ENCODE results near the gene TRIM41.

TRIM41 gene

DNA sequence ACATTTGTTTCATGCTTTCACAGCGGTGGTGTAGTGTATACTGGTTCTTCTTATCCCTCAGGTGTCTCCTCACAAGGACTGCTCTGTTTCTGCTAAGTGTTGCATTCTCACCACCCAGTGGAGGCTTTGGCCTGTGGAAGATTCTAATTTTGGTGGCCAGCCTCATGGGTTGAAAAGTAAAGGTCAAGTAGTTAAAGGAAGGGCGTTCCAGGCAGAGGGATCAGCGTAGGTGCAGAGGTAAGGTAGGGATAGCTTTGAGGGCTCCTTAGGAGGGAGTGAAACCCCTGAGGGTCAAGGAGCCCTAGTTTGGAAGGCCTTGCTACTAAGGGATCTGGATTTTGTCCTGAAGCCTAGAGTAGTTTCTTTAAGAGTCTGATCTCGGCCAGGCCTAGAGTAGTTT is 25.2 kb downstream of the TRIM41 start:
- ATAC-seq: no peak

DNA sequence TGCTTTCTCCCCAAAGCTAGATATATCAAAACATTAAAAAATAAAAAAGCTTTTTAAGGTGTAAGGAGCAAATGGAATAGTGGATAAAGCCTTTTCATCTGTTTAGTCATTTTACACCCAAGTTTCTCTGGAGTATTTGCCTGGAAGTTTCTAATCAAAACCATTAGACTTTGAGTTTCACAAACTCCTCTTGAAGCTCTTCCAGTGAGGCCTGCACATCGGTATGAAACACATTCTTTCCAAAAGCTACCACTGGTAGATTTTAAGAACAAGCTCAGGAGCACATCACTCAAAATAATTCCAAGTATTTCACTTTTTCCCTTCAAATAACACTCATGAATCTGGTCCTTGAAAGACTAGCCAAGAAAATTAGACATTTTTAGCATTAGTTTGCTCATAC is 32.2 kb downstream of the TRIM41 start:
- no peak for TF ChIP-seq GLIS3 (CRISPR knock-in tag; IDR thresholded peaks at IDR 0.05)
- TF ChIP-seq PPARA (CRISPR knock-in tag; IDR thresholded peaks at IDR 0.05; ENCODE audit: borderline replicate concordance): no peak
- no peak for TF ChIP-seq ESRRG (CRISPR knock-in tag; IDR thresholded peaks at IDR 0.05)
- TF ChIP-seq, protein P1, sequence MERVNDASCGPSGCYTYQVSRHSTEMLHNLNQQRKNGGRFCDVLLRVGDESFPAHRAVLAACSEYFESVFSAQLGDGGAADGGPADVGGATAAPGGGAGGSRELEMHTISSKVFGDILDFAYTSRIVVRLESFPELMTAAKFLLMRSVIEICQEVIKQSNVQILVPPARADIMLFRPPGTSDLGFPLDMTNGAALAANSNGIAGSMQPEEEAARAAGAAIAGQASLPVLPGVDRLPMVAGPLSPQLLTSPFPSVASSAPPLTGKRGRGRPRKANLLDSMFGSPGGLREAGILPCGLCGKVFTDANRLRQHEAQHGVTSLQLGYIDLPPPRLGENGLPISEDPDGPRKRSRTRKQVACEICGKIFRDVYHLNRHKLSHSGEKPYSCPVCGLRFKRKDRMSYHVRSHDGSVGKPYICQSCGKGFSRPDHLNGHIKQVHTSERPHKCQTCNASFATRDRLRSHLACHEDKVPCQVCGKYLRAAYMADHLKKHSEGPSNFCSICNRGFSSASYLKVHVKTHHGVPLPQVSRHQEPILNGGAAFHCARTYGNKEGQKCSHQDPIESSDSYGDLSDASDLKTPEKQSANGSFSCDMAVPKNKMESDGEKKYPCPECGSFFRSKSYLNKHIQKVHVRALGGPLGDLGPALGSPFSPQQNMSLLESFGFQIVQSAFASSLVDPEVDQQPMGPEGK (CRISPR knock-in tag; IDR thresholded peaks at IDR 0.05; ENCODE audit: borderline replicate concordance): no peak
- ATAC-seq: no peak

More for the DNA sequence above, 25.2 kb downstream of the TRIM41 start:
- no peak for TF ChIP-seq RARB (CRISPR knock-in tag; IDR thresholded peaks at IDR 0.05)
- TF ChIP-seq ESRRG (CRISPR knock-in tag; IDR thresholded peaks at IDR 0.05): no peak
- no peak for TF ChIP-seq SNAI2 (CRISPR knock-in tag; IDR thresholded peaks at IDR 0.05)
- no peak for TF ChIP-seq ARNTL (CRISPR knock-in tag; IDR thresholded peaks at IDR 0.05; ENCODE audit: borderline replicate concordance, low read depth)
- TF ChIP-seq, protein P2, sequence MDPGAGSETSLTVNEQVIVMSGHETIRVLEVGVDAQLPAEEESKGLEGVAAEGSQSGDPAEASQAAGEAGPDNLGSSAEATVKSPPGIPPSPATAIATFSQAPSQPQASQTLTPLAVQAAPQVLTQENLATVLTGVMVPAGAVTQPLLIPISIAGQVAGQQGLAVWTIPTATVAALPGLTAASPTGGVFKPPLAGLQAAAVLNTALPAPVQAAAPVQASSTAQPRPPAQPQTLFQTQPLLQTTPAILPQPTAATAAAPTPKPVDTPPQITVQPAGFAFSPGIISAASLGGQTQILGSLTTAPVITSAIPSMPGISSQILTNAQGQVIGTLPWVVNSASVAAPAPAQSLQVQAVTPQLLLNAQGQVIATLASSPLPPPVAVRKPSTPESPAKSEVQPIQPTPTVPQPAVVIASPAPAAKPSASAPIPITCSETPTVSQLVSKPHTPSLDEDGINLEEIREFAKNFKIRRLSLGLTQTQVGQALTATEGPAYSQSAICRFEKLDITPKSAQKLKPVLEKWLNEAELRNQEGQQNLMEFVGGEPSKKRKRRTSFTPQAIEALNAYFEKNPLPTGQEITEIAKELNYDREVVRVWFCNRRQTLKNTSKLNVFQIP (CRISPR knock-in tag; IDR thresholded peaks at IDR 0.05; ENCODE audit: borderline replicate concordance, low read depth): no peak
- no peak for TF ChIP-seq ZNF8 (CRISPR knock-in tag; IDR thresholded peaks at IDR 0.05)
- no peak for TF ChIP-seq ZNF70 (CRISPR knock-in tag; IDR thresholded peaks at IDR 0.05)
- no peak for TF ChIP-seq ISL1 (CRISPR knock-in tag; IDR thresholded peaks at IDR 0.05)
- TF ChIP-seq, protein P3, sequence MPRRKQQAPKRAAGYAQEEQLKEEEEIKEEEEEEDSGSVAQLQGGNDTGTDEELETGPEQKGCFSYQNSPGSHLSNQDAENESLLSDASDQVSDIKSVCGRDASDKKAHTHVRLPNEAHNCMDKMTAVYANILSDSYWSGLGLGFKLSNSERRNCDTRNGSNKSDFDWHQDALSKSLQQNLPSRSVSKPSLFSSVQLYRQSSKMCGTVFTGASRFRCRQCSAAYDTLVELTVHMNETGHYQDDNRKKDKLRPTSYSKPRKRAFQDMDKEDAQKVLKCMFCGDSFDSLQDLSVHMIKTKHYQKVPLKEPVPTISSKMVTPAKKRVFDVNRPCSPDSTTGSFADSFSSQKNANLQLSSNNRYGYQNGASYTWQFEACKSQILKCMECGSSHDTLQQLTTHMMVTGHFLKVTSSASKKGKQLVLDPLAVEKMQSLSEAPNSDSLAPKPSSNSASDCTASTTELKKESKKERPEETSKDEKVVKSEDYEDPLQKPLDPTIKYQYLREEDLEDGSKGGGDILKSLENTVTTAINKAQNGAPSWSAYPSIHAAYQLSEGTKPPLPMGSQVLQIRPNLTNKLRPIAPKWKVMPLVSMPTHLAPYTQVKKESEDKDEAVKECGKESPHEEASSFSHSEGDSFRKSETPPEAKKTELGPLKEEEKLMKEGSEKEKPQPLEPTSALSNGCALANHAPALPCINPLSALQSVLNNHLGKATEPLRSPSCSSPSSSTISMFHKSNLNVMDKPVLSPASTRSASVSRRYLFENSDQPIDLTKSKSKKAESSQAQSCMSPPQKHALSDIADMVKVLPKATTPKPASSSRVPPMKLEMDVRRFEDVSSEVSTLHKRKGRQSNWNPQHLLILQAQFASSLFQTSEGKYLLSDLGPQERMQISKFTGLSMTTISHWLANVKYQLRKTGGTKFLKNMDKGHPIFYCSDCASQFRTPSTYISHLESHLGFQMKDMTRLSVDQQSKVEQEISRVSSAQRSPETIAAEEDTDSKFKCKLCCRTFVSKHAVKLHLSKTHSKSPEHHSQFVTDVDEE (CRISPR knock-in tag; IDR thresholded peaks at IDR 0.05): no peak
- TF ChIP-seq TCF4 (CRISPR knock-in tag; IDR thresholded peaks at IDR 0.05; ENCODE audit: borderline replicate concordance): no peak
- TF ChIP-seq, protein P4, sequence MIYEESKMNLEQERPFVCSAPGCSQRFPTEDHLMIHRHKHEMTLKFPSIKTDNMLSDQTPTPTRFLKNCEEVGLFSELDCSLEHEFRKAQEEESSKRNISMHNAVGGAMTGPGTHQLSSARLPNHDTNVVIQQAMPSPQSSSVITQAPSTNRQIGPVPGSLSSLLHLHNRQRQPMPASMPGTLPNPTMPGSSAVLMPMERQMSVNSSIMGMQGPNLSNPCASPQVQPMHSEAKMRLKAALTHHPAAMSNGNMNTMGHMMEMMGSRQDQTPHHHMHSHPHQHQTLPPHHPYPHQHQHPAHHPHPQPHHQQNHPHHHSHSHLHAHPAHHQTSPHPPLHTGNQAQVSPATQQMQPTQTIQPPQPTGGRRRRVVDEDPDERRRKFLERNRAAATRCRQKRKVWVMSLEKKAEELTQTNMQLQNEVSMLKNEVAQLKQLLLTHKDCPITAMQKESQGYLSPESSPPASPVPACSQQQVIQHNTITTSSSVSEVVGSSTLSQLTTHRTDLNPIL (CRISPR knock-in tag; IDR thresholded peaks at IDR 0.05; ENCODE audit: low read depth): no peak
- TF ChIP-seq, protein P1 (CRISPR knock-in tag; IDR thresholded peaks at IDR 0.05; ENCODE audit: borderline replicate concordance): no peak
- TF ChIP-seq, protein P5, sequence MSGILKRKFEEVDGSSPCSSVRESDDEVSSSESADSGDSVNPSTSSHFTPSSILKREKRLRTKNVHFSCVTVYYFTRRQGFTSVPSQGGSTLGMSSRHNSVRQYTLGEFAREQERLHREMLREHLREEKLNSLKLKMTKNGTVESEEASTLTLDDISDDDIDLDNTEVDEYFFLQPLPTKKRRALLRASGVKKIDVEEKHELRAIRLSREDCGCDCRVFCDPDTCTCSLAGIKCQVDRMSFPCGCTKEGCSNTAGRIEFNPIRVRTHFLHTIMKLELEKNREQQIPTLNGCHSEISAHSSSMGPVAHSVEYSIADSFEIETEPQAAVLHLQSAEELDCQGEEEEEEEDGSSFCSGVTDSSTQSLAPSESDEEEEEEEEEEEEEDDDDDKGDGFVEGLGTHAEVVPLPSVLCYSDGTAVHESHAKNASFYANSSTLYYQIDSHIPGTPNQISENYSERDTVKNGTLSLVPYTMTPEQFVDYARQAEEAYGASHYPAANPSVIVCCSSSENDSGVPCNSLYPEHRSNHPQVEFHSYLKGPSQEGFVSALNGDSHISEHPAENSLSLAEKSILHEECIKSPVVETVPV (CRISPR knock-in tag; IDR thresholded peaks at IDR 0.05): no peak
- TF ChIP-seq CSDC2 (CRISPR knock-in tag; IDR thresholded peaks at IDR 0.05): no peak

DNA sequence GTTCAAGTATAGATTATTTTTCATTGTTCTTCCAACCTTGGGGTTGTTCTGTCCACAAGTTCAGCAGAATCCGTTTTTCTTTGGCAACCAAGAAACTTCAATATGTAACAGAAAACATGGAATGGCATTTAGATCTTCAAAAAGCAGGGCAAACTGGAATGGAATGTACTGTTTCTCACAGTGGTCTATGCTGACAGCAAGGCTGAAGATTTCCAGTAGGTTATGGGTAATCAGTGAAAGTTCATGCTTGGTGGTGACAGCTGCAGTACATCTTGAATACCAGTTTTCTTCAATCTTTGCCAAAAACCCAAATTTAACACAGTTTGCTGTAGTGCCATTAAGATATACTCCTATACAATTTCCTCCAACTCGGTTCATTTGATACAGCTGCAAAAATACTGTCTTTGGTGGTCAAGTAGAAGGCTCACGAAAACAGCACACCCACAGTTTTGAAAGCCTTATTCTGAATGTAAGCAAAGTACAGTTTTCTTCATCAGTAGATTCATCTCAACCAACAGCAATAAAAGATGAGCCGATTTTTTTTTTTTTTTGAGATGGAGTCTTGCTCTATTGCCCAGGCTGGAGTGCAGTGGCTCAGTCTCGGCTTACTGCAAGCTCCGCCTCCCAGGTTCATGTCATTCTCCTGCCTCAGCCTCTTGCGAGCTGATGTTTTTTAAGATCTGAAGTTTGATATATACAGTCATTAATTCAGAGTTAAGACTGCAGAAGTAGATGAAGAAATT is 32.9 kb downstream of the TRIM41 start:
- ATAC-seq: no peak
- TF ChIP-seq ZFP30 (CRISPR knock-in tag; IDR thresholded peaks at IDR 0.05) (no peak), ZNF70 (CRISPR knock-in tag; IDR thresholded peaks at IDR 0.05) (no peak), TOX (CRISPR knock-in tag; IDR thresholded peaks at IDR 0.05; ENCODE audit: borderline replicate concordance) (no peak), ZC3H10 (CRISPR knock-in tag; IDR thresholded peaks at IDR 0.05) (no peak), BACH2 (CRISPR knock-in tag; IDR thresholded peaks at IDR 0.05; ENCODE audit: borderline replicate concordance) (no peak), GLIS3 (CRISPR knock-in tag; IDR thresholded peaks at IDR 0.05) (no peak), ISL1 (CRISPR knock-in tag; IDR thresholded peaks at IDR 0.05) (no peak), ZNF565 (CRISPR knock-in tag; conservative IDR thresholded peaks at IDR 0.05; ENCODE audit: low read depth) (no peak), ESRRG (CRISPR knock-in tag; IDR thresholded peaks at IDR 0.05) (no peak), ZNF8 (CRISPR knock-in tag; IDR thresholded peaks at IDR 0.05) (no peak), CSDC2 (CRISPR knock-in tag; IDR thresholded peaks at IDR 0.05) (no peak), SNAI2 (CRISPR knock-in tag; IDR thresholded peaks at IDR 0.05) (no peak)
- TF ChIP-seq, protein P2 (CRISPR knock-in tag; IDR thresholded peaks at IDR 0.05; ENCODE audit: borderline replicate concordance, low read depth): no peak
- TF ChIP-seq, protein P5 (CRISPR knock-in tag; IDR thresholded peaks at IDR 0.05): no peak

Measured in SK-N-SH treated with all-trans-retinoic acid at 6 μM for 48 hours (cell line).